ENCODE results near the gene PSMD14. TPM values are rescaled to one million over a fixed set of nuclear protein-coding genes. Genes with fewer than 3 reads are reported as not detected.

PSMD14 gene
- total RNA-seq, 1 experiment from 2014 or later = 118 TPM

DNA sequence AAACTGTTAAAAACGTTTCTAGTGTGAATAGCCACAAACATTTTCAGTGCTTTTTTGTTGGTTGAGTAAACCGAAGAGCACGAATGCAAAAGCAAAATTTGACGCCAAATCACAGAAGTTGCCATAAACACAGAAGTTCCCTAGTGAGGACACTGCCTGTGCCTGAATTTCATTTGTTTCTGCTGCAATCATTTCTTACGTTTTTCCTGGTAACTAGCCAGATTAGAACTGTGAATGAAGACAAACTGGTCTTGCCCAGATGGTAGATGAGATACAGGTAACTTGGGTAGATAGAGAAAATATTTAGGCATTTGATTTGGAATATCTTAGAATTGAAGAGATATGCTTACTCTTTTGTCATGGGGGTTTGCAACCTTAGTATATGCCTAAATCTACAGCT is 98.1 kb downstream of the PSMD14 start:
- ChIA-PET POLR2A (no interaction called here), CTCF (no interaction called here), RAD21 (ENCODE audit: low non-redundant PET in 1 of 2, low total read pairs in 2 of 2, uncharacterized antibody in 2 of 2, unreplicated experiment in 2 of 2) (no interaction called here)
- no peak overlapping the region for H3K4me3 ChIP-seq (replicated peaks in 1 of 2; ENCODE audit: low read depth in 1 of 2, low read length in 2 of 2)
- no peaks in the 10 kb centered on the region for H3K9me3 ChIP-seq (ENCODE audit: control insufficient read depth in 1 of 2, insufficient read depth in 1 of 2, low read depth in 1 of 2, low read length in 2 of 2)
- no peaks in the 10 kb centered on the region for H3K79me2 ChIP-seq (ENCODE audit: insufficient read depth, low read length)
- H2AFZ ChIP-seq (ENCODE audit: low read depth, low read length, poor library complexity, severe bottlenecking) = no peak overlapping the region
- H3K27me3 ChIP-seq (ENCODE audit: insufficient read depth, low read length) = no peaks in the 10 kb centered on the region
- no peak overlapping the region for H3K9ac ChIP-seq (ENCODE audit: low read length)
- DNase-seq (ENCODE audit: low read depth, low spot score) = no peak
- intact Hi-C loops (cut with micrococcal nuclease) = no loop called here
- H3K27ac ChIP-seq (ENCODE audit: low read depth, low read length) = no peak overlapping the region
- peaks cover 1 to 2% of the 10 kb centered on the region in 2 experiments; a peak in 3 of 4 replicates for H3K36me3 ChIP-seq (ENCODE audit: control insufficient read depth in 1 of 2, insufficient read depth in 2 of 2, low read length in 2 of 2)
- no peaks in the 10 kb centered on the region for H3K9me2 ChIP-seq (ENCODE audit: insufficient read depth)
- no peak overlapping the region for H3K4me2 ChIP-seq (ENCODE audit: low read length)
- no peaks in the 10 kb centered on the region for H3K4me1 ChIP-seq (ENCODE audit: control insufficient read depth in 1 of 2, insufficient read depth in 2 of 2, low read length in 2 of 2)
- no TSS peak for BruUV-seq (replicated peaks)
- H4K20me1 ChIP-seq (ENCODE audit: insufficient read depth) = no peaks in the 10 kb centered on the region
- TF ChIP-seq YY1 (IDR thresholded peaks at IDR 0.05; ENCODE audit: extremely low read depth, insufficient replicate concordance, low read depth, low read length) = no peak
- TF ChIP-seq SRF (IDR thresholded peaks at IDR 0.05; ENCODE audit: low read depth) = no peak
- no peak for TF ChIP-seq CEBPB (IDR thresholded peaks at IDR 0.05; ENCODE audit: low read depth)
- no peak for TF ChIP-seq RAD21 (IDR thresholded peaks at IDR 0.05; ENCODE audit: low read depth)
- TF ChIP-seq SIN3A (IDR thresholded peaks at IDR 0.05; ENCODE audit: low read depth) = no peak
- no peak for TF ChIP-seq POLR2A (IDR thresholded peaks at IDR 0.05; ENCODE audit: borderline replicate concordance, extremely low read depth, insufficient read depth, insufficient read length)
- TF ChIP-seq, protein P1, sequence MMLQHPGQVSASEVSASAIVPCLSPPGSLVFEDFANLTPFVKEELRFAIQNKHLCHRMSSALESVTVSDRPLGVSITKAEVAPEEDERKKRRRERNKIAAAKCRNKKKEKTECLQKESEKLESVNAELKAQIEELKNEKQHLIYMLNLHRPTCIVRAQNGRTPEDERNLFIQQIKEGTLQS (IDR thresholded peaks at IDR 0.05) = no peak
- TF ChIP-seq ZNF274 (IDR thresholded peaks at IDR 0.05; ENCODE audit: low read depth, low read length) = no peak
- TF ChIP-seq, protein P2, sequence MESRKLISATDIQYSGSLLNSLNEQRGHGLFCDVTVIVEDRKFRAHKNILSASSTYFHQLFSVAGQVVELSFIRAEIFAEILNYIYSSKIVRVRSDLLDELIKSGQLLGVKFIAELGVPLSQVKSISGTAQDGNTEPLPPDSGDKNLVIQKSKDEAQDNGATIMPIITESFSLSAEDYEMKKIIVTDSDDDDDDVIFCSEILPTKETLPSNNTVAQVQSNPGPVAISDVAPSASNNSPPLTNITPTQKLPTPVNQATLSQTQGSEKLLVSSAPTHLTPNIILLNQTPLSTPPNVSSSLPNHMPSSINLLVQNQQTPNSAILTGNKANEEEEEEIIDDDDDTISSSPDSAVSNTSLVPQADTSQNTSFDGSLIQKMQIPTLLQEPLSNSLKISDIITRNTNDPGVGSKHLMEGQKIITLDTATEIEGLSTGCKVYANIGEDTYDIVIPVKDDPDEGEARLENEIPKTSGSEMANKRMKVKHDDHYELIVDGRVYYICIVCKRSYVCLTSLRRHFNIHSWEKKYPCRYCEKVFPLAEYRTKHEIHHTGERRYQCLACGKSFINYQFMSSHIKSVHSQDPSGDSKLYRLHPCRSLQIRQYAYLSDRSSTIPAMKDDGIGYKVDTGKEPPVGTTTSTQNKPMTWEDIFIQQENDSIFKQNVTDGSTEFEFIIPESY (IDR thresholded peaks at IDR 0.05; ENCODE audit: extremely low read depth, insufficient replicate concordance, low read length) = no peak
- TF ChIP-seq ELF1 (IDR thresholded peaks at IDR 0.05; ENCODE audit: borderline replicate concordance, low read depth) = no peak
- TF ChIP-seq EZH2 (IDR thresholded peaks at IDR 0.05) = no peak
- no peak for TF ChIP-seq EGR1 (IDR thresholded peaks at IDR 0.05; ENCODE audit: low read depth)
- TF ChIP-seq, protein P3, sequence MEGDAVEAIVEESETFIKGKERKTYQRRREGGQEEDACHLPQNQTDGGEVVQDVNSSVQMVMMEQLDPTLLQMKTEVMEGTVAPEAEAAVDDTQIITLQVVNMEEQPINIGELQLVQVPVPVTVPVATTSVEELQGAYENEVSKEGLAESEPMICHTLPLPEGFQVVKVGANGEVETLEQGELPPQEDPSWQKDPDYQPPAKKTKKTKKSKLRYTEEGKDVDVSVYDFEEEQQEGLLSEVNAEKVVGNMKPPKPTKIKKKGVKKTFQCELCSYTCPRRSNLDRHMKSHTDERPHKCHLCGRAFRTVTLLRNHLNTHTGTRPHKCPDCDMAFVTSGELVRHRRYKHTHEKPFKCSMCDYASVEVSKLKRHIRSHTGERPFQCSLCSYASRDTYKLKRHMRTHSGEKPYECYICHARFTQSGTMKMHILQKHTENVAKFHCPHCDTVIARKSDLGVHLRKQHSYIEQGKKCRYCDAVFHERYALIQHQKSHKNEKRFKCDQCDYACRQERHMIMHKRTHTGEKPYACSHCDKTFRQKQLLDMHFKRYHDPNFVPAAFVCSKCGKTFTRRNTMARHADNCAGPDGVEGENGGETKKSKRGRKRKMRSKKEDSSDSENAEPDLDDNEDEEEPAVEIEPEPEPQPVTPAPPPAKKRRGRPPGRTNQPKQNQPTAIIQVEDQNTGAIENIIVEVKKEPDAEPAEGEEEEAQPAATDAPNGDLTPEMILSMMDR (IDR thresholded peaks at IDR 0.05 in 2 of 3, conservative IDR thresholded peaks at IDR 0.05 in 1 of 3; ENCODE audit: borderline replicate concordance in 1 of 3, insufficient read depth in 1 of 3, low read depth in 2 of 3, low read length in 2 of 3) = no peak
- no peak for TF ChIP-seq TCF7L2 (IDR thresholded peaks at IDR 0.05; ENCODE audit: borderline replicate concordance, extremely low read depth, insufficient read depth, insufficient read length)
- TF ChIP-seq ZFX (IDR thresholded peaks at IDR 0.05) = no peak
- TF ChIP-seq CBX3 (IDR thresholded peaks at IDR 0.05; ENCODE audit: low read depth) = no peak
- ATAC-seq = no peak

Data from HCT116 (cell line).